DOHH2 (cell line): ENCODE measurements around the gene NYAP1.

Source experiments
- H3F3A ChIP-seq: fragments of 200-600 bp; sonication (generic), shearing (Covaris generic); 2 replicates; pipeline ENCODE4 v1.6.0; 2016; ENCODE audit warnings: antibody characterized with exemption, mild to moderate bottlenecking; ENCODE audit not compliant: control insufficient read depth, insufficient read depth
- H3K27ac ChIP-seq: fragments of 200-600 bp; sonication (generic); 2 replicates; pipeline ENCODE4 v1.5.1; 2014; ENCODE audit warnings: low read depth, mild to moderate bottlenecking, low read length, moderate library complexity
- H3K27me3 ChIP-seq: fragments of 200-600 bp; sonication (generic); 2 replicates; pipeline ENCODE4 v1.6.1; 2014; ENCODE audit warnings: mild to moderate bottlenecking, low read length, mixed read lengths; ENCODE audit not compliant: control insufficient read depth
- H3K36me3 ChIP-seq: fragments of 200-600 bp; sonication (generic); 2 replicates; pipeline ENCODE4 v1.6.1; 2014; ENCODE audit warnings: mild to moderate bottlenecking, low read length, moderate library complexity, mixed read lengths; ENCODE audit not compliant: control insufficient read depth
- H3K4me1 ChIP-seq: fragments of 200-600 bp; sonication (generic); 2 replicates; pipeline ENCODE4 v1.6.1; 2014; ENCODE audit warnings: mild to moderate bottlenecking, low read length, mixed read lengths; ENCODE audit not compliant: control insufficient read depth
- H3K4me2 ChIP-seq: fragments of 200-600 bp; sonication (generic); 2 replicates; pipeline ENCODE4 v1.6.0; 2014; ENCODE audit warnings: mild to moderate bottlenecking, low read length, moderate library complexity
- H3K4me3 ChIP-seq: fragments of 200-600 bp; sonication (generic); 2 replicates; pipeline ENCODE4 v1.5.1; 2014; ENCODE audit warnings: mild to moderate bottlenecking, low read length, mixed read lengths
- H3K79me2 ChIP-seq: fragments of 200-600 bp; sonication (generic); 2 replicates; pipeline ENCODE4 v1.6.1; 2014; ENCODE audit warnings: mild to moderate bottlenecking, low read length, mixed read lengths; ENCODE audit not compliant: control insufficient read depth
- H3K9me2 ChIP-seq: fragments of 200-600 bp; sonication (generic); replicated peaks from 2 replicates; pipeline ENCODE4 v1.6.1; 2014; ENCODE audit warnings: mild to moderate bottlenecking, low read length, mixed read lengths; ENCODE audit not compliant: control insufficient read depth
- H3K9me3 ChIP-seq: fragments of 200-600 bp; sonication (generic); 2 replicates; pipeline ENCODE4 v1.6.1; 2014; ENCODE audit warnings: antibody characterized with exemption, low read length, mixed read lengths; ENCODE audit not compliant: control insufficient read depth, insufficient read depth
- H4K20me1 ChIP-seq: fragments of 200-600 bp; sonication (generic); 2 replicates; pipeline ENCODE4 v1.6.0; 2014; ENCODE audit warnings: low read depth, mild to moderate bottlenecking, antibody characterized with exemption, low read length, moderate library complexity; ENCODE audit not compliant: control insufficient read depth, insufficient read depth
- EZH2phosphoT487 ChIP-seq: fragments of 200-600 bp; sonication (generic); IDR thresholded peaks from 2 replicates; pipeline ENCODE4 v1.6.1; 2017; ENCODE audit warnings: borderline replicate concordance, mild to moderate bottlenecking, antibody characterized with exemption, low read length, moderate library complexity, mixed read lengths
- TF ChIP-seq, protein P1 (sequence below): fragments of 200-600 bp; sonication (generic); IDR thresholded peaks from one replicate; pipeline ENCODE4 v1.5.1; 2014; ENCODE audit warnings: antibody characterized with exemption, mild to moderate bottlenecking, low read depth, low read length; ENCODE audit not compliant: poor library complexity, severe bottlenecking

NYAP1 gene

DNA sequence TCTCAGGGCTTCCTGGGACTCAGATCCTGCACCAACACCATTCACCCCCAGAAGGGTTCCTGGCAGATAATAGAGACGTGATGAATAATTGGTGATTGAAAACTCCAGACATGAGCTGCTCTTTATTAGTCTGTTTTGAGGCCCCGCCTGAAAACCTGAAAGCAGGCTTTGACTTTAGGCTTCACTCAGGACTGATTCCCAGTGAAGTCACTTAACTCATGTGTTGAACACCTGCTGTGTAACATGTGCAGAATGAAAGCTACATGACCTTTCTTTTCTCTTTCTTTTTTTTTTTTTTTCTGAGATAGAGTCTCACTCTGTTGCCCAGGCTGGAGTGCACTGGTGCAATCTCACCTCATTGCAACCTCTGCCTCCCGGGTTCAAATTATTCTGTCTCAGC is 28.5 kb upstream of the NYAP1 start:
- H3K4me3 ChIP-seq = no peak overlapping the region
- peaks cover 9% of the 10 kb centered on the region; the same call in 1 of the 2 replicates for H3K36me3 ChIP-seq
- H3K4me1 ChIP-seq = peaks cover 8% of the 10 kb centered on the region
- H3K9me2 ChIP-seq = no peaks in the 10 kb centered on the region
- no peaks in the 10 kb centered on the region for H3K27me3 ChIP-seq
- 0 out of 2 replicates have a peak, but pooled peaks cover 8% of the 10 kb centered on the region for H3F3A ChIP-seq
- TF ChIP-seq EZH2phosphoT487 = no peak
- TF ChIP-seq, protein P1, sequence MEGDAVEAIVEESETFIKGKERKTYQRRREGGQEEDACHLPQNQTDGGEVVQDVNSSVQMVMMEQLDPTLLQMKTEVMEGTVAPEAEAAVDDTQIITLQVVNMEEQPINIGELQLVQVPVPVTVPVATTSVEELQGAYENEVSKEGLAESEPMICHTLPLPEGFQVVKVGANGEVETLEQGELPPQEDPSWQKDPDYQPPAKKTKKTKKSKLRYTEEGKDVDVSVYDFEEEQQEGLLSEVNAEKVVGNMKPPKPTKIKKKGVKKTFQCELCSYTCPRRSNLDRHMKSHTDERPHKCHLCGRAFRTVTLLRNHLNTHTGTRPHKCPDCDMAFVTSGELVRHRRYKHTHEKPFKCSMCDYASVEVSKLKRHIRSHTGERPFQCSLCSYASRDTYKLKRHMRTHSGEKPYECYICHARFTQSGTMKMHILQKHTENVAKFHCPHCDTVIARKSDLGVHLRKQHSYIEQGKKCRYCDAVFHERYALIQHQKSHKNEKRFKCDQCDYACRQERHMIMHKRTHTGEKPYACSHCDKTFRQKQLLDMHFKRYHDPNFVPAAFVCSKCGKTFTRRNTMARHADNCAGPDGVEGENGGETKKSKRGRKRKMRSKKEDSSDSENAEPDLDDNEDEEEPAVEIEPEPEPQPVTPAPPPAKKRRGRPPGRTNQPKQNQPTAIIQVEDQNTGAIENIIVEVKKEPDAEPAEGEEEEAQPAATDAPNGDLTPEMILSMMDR = no peak
- no peaks in the 10 kb centered on the region for H4K20me1 ChIP-seq
- no peak overlapping the region for H3K4me2 ChIP-seq
- no peaks in the 10 kb centered on the region for H3K9me3 ChIP-seq
- no peaks in the 10 kb centered on the region for H3K79me2 ChIP-seq
- no peak overlapping the region for H3K27ac ChIP-seq

DNA sequence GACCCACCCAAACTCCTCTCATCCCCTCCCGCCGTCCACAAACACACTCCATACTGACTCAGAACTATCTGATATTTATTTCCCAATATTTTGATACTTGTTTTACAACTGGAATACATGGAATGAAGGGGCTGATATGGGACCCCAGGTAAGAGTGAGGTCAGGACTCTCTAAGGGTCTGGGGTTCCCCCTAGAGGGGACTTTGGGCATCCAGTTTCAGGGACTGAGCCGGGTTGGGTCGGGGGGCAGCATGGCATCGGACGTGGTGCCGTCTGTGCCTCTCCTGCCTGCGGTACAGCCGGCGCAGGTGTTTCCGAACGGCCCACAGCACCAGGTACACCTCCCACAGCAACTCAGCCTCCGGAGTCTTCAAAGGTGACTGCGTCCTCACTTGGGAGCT is 27.2 kb upstream of the NYAP1 start:
- Histone ChIP-seq H3K9me2 (no peaks in the 10 kb centered on the region), H3K27ac (no peak overlapping the region), H3K4me1 (no peaks in the 10 kb centered on the region), H3K4me2 (no peak overlapping the region), H3K4me3 (no peak overlapping the region), H3F3A (0 out of 2 replicates have a peak, but pooled peaks cover 8% of the 10 kb centered on the region), H3K27me3 (no peaks in the 10 kb centered on the region), H4K20me1 (no peaks in the 10 kb centered on the region), H3K79me2 (no peaks in the 10 kb centered on the region), H3K36me3 (peaks cover 11% of the 10 kb centered on the region; the same call in 1 of the 2 replicates), H3K9me3 (no peaks in the 10 kb centered on the region)
- TF ChIP-seq, protein P1 = no peak
- no peak for TF ChIP-seq EZH2phosphoT487

GRCh38 chr7:100457033-100457432 is 26.7 kb upstream of the NYAP1 start:
- TF ChIP-seq, protein P1 = no peak
- no peak for TF ChIP-seq EZH2phosphoT487
- H3K9me3 ChIP-seq = no peaks in the 10 kb centered on the region
- H3K79me2 ChIP-seq = no peaks in the 10 kb centered on the region
- H3K27me3 ChIP-seq = no peaks in the 10 kb centered on the region
- 0 out of 2 replicates have a peak, but pooled peaks cover 8% of the 10 kb centered on the region for H3F3A ChIP-seq
- no peak overlapping the region for H3K27ac ChIP-seq
- no peaks in the 10 kb centered on the region for H3K4me1 ChIP-seq
- H3K36me3 ChIP-seq = peaks cover 11% of the 10 kb centered on the region; the same call in 1 of the 2 replicates
- H3K4me3 ChIP-seq = no peak overlapping the region
- no peaks in the 10 kb centered on the region for H3K9me2 ChIP-seq
- no peaks in the 10 kb centered on the region for H4K20me1 ChIP-seq
- no peak overlapping the region for H3K4me2 ChIP-seq

DNA sequence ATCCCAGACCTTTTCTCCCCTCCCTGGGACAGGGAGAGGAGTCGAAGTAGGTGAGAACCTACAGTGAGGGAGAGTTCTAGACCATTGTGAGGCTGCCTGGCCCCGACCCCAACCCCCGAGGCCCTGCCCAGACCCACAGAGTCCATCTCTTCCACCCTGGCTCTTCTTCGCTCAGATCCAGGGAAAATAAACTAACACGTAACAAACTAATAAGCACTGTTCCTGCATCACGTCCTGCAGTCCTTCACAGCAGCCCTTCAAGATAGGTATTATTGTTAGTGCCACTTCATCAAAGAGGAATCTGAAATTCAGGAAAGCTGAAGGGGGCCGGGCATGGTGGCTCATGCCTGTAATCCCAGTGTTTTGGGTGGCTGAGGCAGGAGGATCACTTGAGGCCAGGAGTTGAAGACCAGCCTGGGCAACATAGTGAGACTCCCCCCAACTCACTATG is 19.5 kb upstream of the NYAP1 start, which contains the start of gene SPACDR:
Gene SPACDR (minus strand): TSS at position 51 of the 451 bp plus-strand sequence. CDS start 235 bp downstream, outside the sequence.
- no peaks in the 10 kb centered on the region for H3K4me1 ChIP-seq
- no peak within 1 kb of the TSS for H3K4me2 ChIP-seq
- peaks cover 38% of the 10 kb centered on the region for H3K36me3 ChIP-seq
- no peaks in the 10 kb centered on the region for H3K79me2 ChIP-seq
- TF ChIP-seq, protein P1 = no peak
- no peak for TF ChIP-seq EZH2phosphoT487
- no peaks in the 10 kb centered on the region for H3K9me3 ChIP-seq
- no peaks in the 10 kb centered on the region for H4K20me1 ChIP-seq
- H3K4me3 ChIP-seq = no peak within 1 kb of the TSS
- H3K9me2 ChIP-seq = no peaks in the 10 kb centered on the region
- H3K27ac ChIP-seq = no peak within 1 kb of the TSS
- H3F3A ChIP-seq = no peaks in the 10 kb centered on the region
- no peaks in the 10 kb centered on the region for H3K27me3 ChIP-seq
